CD4-positive, CD25-positive, alpha-beta regulatory T cell (primary cell): ENCODE measurements around the gene DDOST. TPM values are rescaled to one million over a fixed set of nuclear protein-coding genes. Genes with fewer than 3 reads are reported as not detected.

Experiments used
- ATAC-seq, 2 donors: fragments of 150-1000 bp; cut with Tn5 transposase; one replicate each; pipeline ENCODE4 v1.10.0; 2021; ENCODE audit warnings: low read depth in 2 of 2, moderate number of reproducible peaks in 2 of 2, moderate library complexity in 1 of 2
- DNase-seq, 3 donors: peaks; one replicate each; pipeline versions ENCODE4 v3.0.0 to v3.0.0-alpha.2; 2012 to 2022; ENCODE audit warnings: mixed read lengths in 1 of 3
- H3K27ac ChIP-seq: one replicate; pipeline ENCODE4 v1.7.0; 2013; ENCODE audit warnings: mild to moderate bottlenecking, low read length; ENCODE audit not compliant: insufficient read depth, poor library complexity, severe bottlenecking
- H3K27me3 ChIP-seq: one replicate; pipeline ENCODE4 v1.7.0; 2013; ENCODE audit warnings: low read length; ENCODE audit not compliant: control insufficient read depth, insufficient read depth
- H3K36me3 ChIP-seq: one replicate; pipeline ENCODE4 v1.7.0; 2013; ENCODE audit warnings: mild to moderate bottlenecking, low read length, moderate library complexity; ENCODE audit not compliant: control insufficient read depth, insufficient read depth
- H3K4me1 ChIP-seq: 2 replicates; pipeline ENCODE4 v1.7.0; 2013; ENCODE audit warnings: mild to moderate bottlenecking, low read length; ENCODE audit not compliant: insufficient read depth, control insufficient read depth, poor library complexity, severe bottlenecking
- H3K4me3 ChIP-seq: one replicate; pipeline ENCODE4 v1.7.0; 2013; ENCODE audit warnings: low read depth, mild to moderate bottlenecking, low read length, moderate library complexity
- H3K9me3 ChIP-seq, 2 experiments: 1 replicate in 1 of 2; 2 replicates in 1 of 2; pipeline ENCODE4 v1.7.0; 2013; ENCODE audit warnings: low read length in 2 of 2, mild to moderate bottlenecking in 1 of 2, moderate library complexity in 1 of 2; ENCODE audit not compliant: control insufficient read depth in 2 of 2
- H3K27ac Mint-ChIP-seq, 3 donors: one replicate each; pipeline ENCODE4 v1.8.0; 2020 to 2022; ENCODE audit warnings: mild to moderate bottlenecking in 3 of 3, mixed read lengths in 3 of 3, moderate library complexity in 2 of 3
- H3K27me3 Mint-ChIP-seq: one replicate; pipeline ENCODE4 v1.8.0; 2022; ENCODE audit warnings: mild to moderate bottlenecking, mixed read lengths
- H3K36me3 Mint-ChIP-seq: one replicate; pipeline ENCODE4 v1.8.0; 2020; ENCODE audit warnings: mixed read lengths
- H3K4me1 Mint-ChIP-seq, 4 donors: one replicate each; pipeline ENCODE4 v1.8.0; 2020 to 2022; ENCODE audit warnings: mixed read lengths in 4 of 4, mild to moderate bottlenecking in 1 of 4
- H3K4me3 Mint-ChIP-seq, 4 donors: one replicate each; pipeline ENCODE4 v1.8.0; 2020 to 2022; ENCODE audit warnings: mild to moderate bottlenecking in 4 of 4, mixed read lengths in 4 of 4, moderate library complexity in 3 of 4
- H3K9me3 Mint-ChIP-seq, 7 donors: one replicate each; pipeline ENCODE4 v1.8.0; 2020 to 2022; ENCODE audit warnings: mixed read lengths in 7 of 7, mild to moderate bottlenecking in 3 of 7, moderate library complexity in 2 of 7
- polyA plus RNA-seq, 4 donors: library from polyadenylated mRNA; unstranded; fragments of 300-500 nt; fragmentation: Illumina TruSeq; gene quantifications; one replicate each; pipeline ENCODE4 v1.2.3, GENCODE V29; 2021
- total RNA-seq: library from RNA; stranded (reverse); gene quantifications from one replicate; pipeline ENCODE4 v1.2.3, GENCODE V29; 2022

The DDOST gene
- total and polyA plus RNA-seq, 5 donors from 2014 or later = 103 to 283 (median 257) TPM

GRCh38 chr1:20621012-20621411 lies 40.2 kb downstream of the DDOST start:
- Mint-ChIP-seq H3K27me3 (peaks cover 28% of the 10 kb centered on the region), H3K4me1 (no peaks in the 10 kb centered on the region), H3K27ac (no peak overlapping the region), H3K36me3 (no peaks in the 10 kb centered on the region), H3K9me3 (no peaks in the 10 kb centered on the region), H3K4me3 (no peak overlapping the region)
- no peaks in the 10 kb centered on the region for H3K4me1 ChIP-seq
- no peaks in the 10 kb centered on the region for H3K27me3 ChIP-seq
- no peak overlapping the region for H3K4me3 ChIP-seq
- no peak for DNase-seq
- no peaks in the 10 kb centered on the region for H3K36me3 ChIP-seq
- no peak overlapping the region for H3K27ac ChIP-seq
- H3K9me3 ChIP-seq = no peaks in the 10 kb centered on the region
- ATAC-seq = no peak

- Histone ChIP-seq H3K27me3 (no peaks in the 10 kb centered on the region), H3K4me1 (no peaks in the 10 kb centered on the region), H3K36me3 (no peaks in the 10 kb centered on the region), H3K27ac (no peak overlapping the region), H3K4me3 (no peak overlapping the region), H3K9me3 (no peaks in the 10 kb centered on the region)
- H3K36me3 Mint-ChIP-seq = no peaks in the 10 kb centered on the region
- H3K27me3 Mint-ChIP-seq = peaks cover 19% of the 10 kb centered on the region
- H3K4me1 Mint-ChIP-seq = no peaks in the 10 kb centered on the region
- H3K27ac Mint-ChIP-seq = no peak overlapping the region
- no peaks in the 10 kb centered on the region for H3K9me3 Mint-ChIP-seq
- no peak for ATAC-seq
- no peak overlapping the region for H3K4me3 Mint-ChIP-seq
- no peak for DNase-seq
Measured at GRCh38 chr1:20619999-20620398, 41.2 kb downstream of the DDOST start.

DNA sequence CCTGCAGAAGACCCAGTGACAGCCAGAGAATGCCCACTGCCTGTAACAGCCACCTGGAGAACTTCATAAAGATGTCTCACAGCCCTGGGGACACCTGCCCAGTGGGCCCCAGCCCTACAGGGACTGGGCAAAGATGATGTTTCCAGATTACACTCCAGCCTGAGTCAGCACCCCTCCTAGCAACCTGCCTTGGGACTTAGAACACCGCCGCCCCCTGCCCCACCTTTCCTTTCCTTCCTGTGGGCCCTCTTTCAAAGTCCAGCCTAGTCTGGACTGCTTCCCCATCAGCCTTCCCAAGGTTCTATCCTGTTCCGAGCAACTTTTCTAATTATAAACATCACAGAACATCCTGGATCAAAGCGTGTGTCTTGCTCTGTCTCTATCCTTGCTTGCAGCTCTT lies 42.6 kb downstream of the DDOST start:
- Histone ChIP-seq H3K4me1 (no peaks in the 10 kb centered on the region), H3K27ac (no peak overlapping the region), H3K9me3 (no peaks in the 10 kb centered on the region), H3K36me3 (no peaks in the 10 kb centered on the region), H3K27me3 (no peaks in the 10 kb centered on the region), H3K4me3 (no peak overlapping the region)
- Mint-ChIP-seq H3K4me3 (no peak overlapping the region), H3K36me3 (no peaks in the 10 kb centered on the region), H3K27me3 (peaks cover 24% of the 10 kb centered on the region), H3K4me1 (peaks cover 0 to 6% (median 0%) of the 10 kb centered on the region in 4 donors), H3K9me3 (no peaks in the 10 kb centered on the region), H3K27ac (no peak overlapping the region)
- DNase-seq (no peak), ATAC-seq (no peak)

- Histone ChIP-seq H3K27me3 (no peaks in the 10 kb centered on the region), H3K27ac (no peak overlapping the region), H3K4me3 (no peak overlapping the region), H3K4me1 (no peaks in the 10 kb centered on the region), H3K36me3 (no peaks in the 10 kb centered on the region), H3K9me3 (no peaks in the 10 kb centered on the region)
- Mint-ChIP-seq H3K36me3 (no peaks in the 10 kb centered on the region), H3K4me3 (no peak overlapping the region), H3K9me3 (peaks cover 0 to 4% (median 0%) of the 10 kb centered on the region in 7 donors), H3K27ac (no peak overlapping the region), H3K27me3 (peaks cover 21% of the 10 kb centered on the region), H3K4me1 (peaks cover 0 to 6% (median 0%) of the 10 kb centered on the region in 4 donors)
- no peak for DNase-seq
- no peak for ATAC-seq
Measured at GRCh38 chr1:20616847-20617487, 44.2 kb downstream of the DDOST start.

- H3K27ac ChIP-seq = no peak overlapping the region
- ATAC-seq (no peak), DNase-seq (no peak)
- Mint-ChIP-seq H3K4me1 (peaks cover 0 to 6% (median 0%) of the 10 kb centered on the region in 4 donors), H3K9me3 (peaks cover 0 to 5% (median 0%) of the 10 kb centered on the region in 7 donors), H3K27me3 (peaks cover 21% of the 10 kb centered on the region), H3K27ac (no peak overlapping the region), H3K36me3 (no peaks in the 10 kb centered on the region), H3K4me3 (no peak overlapping the region)
- no peaks in the 10 kb centered on the region for H3K27me3 ChIP-seq
- no peaks in the 10 kb centered on the region for H3K4me1 ChIP-seq
- no peak overlapping the region for H3K4me3 ChIP-seq
- H3K36me3 ChIP-seq = no peaks in the 10 kb centered on the region
- H3K9me3 ChIP-seq = no peaks in the 10 kb centered on the region
Measured at GRCh38 chr1:20615946-20616846, 45.0 kb downstream of the DDOST start.

GRCh38 chr1:20614131-20614579 lies 47.0 kb downstream of the DDOST start:
- Mint-ChIP-seq H3K9me3 (peaks cover 0 to 5% (median 0%) of the 10 kb centered on the region in 7 donors), H3K27ac (no peak overlapping the region), H3K27me3 (peaks cover 21% of the 10 kb centered on the region), H3K4me3 (no peak overlapping the region), H3K36me3 (no peaks in the 10 kb centered on the region), H3K4me1 (peaks cover 0 to 6% (median 0%) of the 10 kb centered on the region in 4 donors)
- Histone ChIP-seq H3K9me3 (no peaks in the 10 kb centered on the region), H3K27ac (no peak overlapping the region), H3K4me1 (no peaks in the 10 kb centered on the region), H3K27me3 (no peaks in the 10 kb centered on the region), H3K4me3 (no peak overlapping the region), H3K36me3 (no peaks in the 10 kb centered on the region)
- DNase-seq (no peak), ATAC-seq (no peak)

- Histone ChIP-seq H3K27ac (no peak overlapping the region), H3K4me1 (no peaks in the 10 kb centered on the region), H3K9me3 (no peaks in the 10 kb centered on the region), H3K27me3 (peaks cover 4% of the 10 kb centered on the region), H3K4me3 (no peak overlapping the region), H3K36me3 (no peaks in the 10 kb centered on the region)
- peaks cover 0 to 6% (median 0%) of the 10 kb centered on the region in 4 donors for H3K4me1 Mint-ChIP-seq
- DNase-seq (no peak), ATAC-seq (no peak)
- H3K36me3 Mint-ChIP-seq = no peaks in the 10 kb centered on the region
- no peak overlapping the region for H3K27ac Mint-ChIP-seq
- no peak overlapping the region for H3K4me3 Mint-ChIP-seq
- H3K27me3 Mint-ChIP-seq = peaks cover 21% of the 10 kb centered on the region
- peaks cover 0 to 5% (median 0%) of the 10 kb centered on the region in 7 donors for H3K9me3 Mint-ChIP-seq
Measured at GRCh38 chr1:20612221-20612746, 48.9 kb downstream of the DDOST start.
